SK-N-SH (cell line): ENCODE results near the gene CLN6. TPM values are rescaled to one million over a fixed set of nuclear protein-coding genes. Genes with fewer than 3 reads are reported as not detected.

Source experiments
- CTCF ChIA-PET: fragments of 300-600, 350-600 bp; formaldehyde crosslinking; extraction: SDS; loops from one replicate; lab custom pipeline; 2021; lab: Yijun Ruan, JAX
- POLR2A ChIA-PET: fragments of 350-600 bp; sonication (Branson Sonifier 250); formaldehyde crosslinking; extraction: SDS; loops from one replicate; lab custom pipeline; 2020; ENCODE audit warnings: antibody characterized with exemption, inconsistent platforms; lab: Yijun Ruan, JAX
- DNase-seq: peaks from one replicate; pipeline ENCODE4 v3.0.0; 2012
- H2AFZ ChIP-seq: fragments of 200-600 bp; sonication (generic); 2 replicates; pipeline ENCODE4 v1.8.1; 2016; ENCODE audit warnings: antibody characterized with exemption, mild to moderate bottlenecking, low read depth
- H3F3A ChIP-seq: fragments of 200-600 bp; sonication (generic); replicated peaks from 2 replicates; pipeline ENCODE3; 2016; ENCODE audit warnings: antibody characterized with exemption, mild to moderate bottlenecking; ENCODE audit not compliant: insufficient read depth
- H3K27ac ChIP-seq, 2 experiments: fragments of 200-500 bp in 1 of 2; fragments of 200-600 bp in 1 of 2; sonication (Bioruptor generic) in 1 of 2; sonication (generic), shearing (Covaris generic) in 1 of 2; 2 replicates each; pipeline versions ENCODE4 v1.5.1 to v1.6.1; 2014 to 2016; ENCODE audit warnings: low read depth in 2 of 2, inconsistent platforms in 1 of 2, low read length in 1 of 2, mild to moderate bottlenecking in 1 of 2, mixed read lengths in 1 of 2
- H3K27me3 ChIP-seq: fragments of 200-600 bp; sonication (generic), shearing (Covaris generic); 2 replicates; pipeline ENCODE4 v1.6.1; 2016; ENCODE audit warnings: mixed run types; ENCODE audit not compliant: insufficient read depth
- H3K36me3 ChIP-seq, 2 experiments: fragments of 200-500 bp in 1 of 2; fragments of 200-600 bp in 1 of 2; sonication (Bioruptor generic) in 1 of 2; sonication (generic) in 1 of 2; replicated peaks in 1 of 2; 2 replicates each; pipeline versions ENCODE3 to v1.5.1; 2014 to 2016; ENCODE audit warnings: low read length in 1 of 2, mild to moderate bottlenecking in 1 of 2; ENCODE audit not compliant: insufficient read depth in 2 of 2, control insufficient read depth in 1 of 2
- H3K4me1 ChIP-seq, 2 experiments: fragments of 200-500 bp in 1 of 2; fragments of 200-600 bp in 1 of 2; sonication (Bioruptor generic) in 1 of 2; sonication (generic), shearing (Covaris generic) in 1 of 2; 2 replicates each; pipeline versions ENCODE4 v1.5.1 to v1.6.1; 2014 to 2016; ENCODE audit warnings: low read depth in 1 of 2, low read length in 1 of 2, mixed run types in 1 of 2; ENCODE audit not compliant: insufficient read depth in 2 of 2, control insufficient read depth in 1 of 2
- H3K4me2 ChIP-seq: fragments of 200-600 bp; sonication (generic), shearing (Covaris generic); 2 replicates; pipeline ENCODE4 v1.6.1; 2017; ENCODE audit warnings: mixed run types
- H3K4me3 ChIP-seq, 2 experiments: fragments of 200-500 bp in 1 of 2; fragments of 200-600 bp in 1 of 2; sonication (Bioruptor generic) in 1 of 2; sonication (generic), shearing (Covaris generic) in 1 of 2; 2 replicates each; pipeline versions ENCODE4 v1.5.1 to v1.8.1; 2014 to 2016; ENCODE audit warnings: low read depth in 2 of 2, inconsistent platforms in 1 of 2, low read length in 1 of 2, mild to moderate bottlenecking in 1 of 2, mixed read lengths in 1 of 2, moderate library complexity in 1 of 2
- H3K79me2 ChIP-seq: fragments of 200-600 bp; sonication (generic); 2 replicates; pipeline ENCODE4 v1.8.1; 2017; ENCODE audit warnings: mild to moderate bottlenecking; ENCODE audit not compliant: insufficient read depth
- H3K9ac ChIP-seq: fragments of 200-600 bp; sonication (generic); 2 replicates; pipeline ENCODE4 v1.6.1; 2017; ENCODE audit warnings: mixed run types
- H3K9me2 ChIP-seq: fragments of 200-600 bp; sonication (generic); 2 replicates; pipeline ENCODE4 v1.6.1; 2017; ENCODE audit warnings: mixed run types
- H3K9me3 ChIP-seq: fragments of 200-600 bp; sonication (generic); 2 replicates; pipeline ENCODE4 v1.6.1; 2017; ENCODE audit warnings: mixed run types, mild to moderate bottlenecking, moderate library complexity
- H4K20me1 ChIP-seq: fragments of 200-600 bp; sonication (generic); 2 replicates; pipeline ENCODE4 v1.6.1; 2017; ENCODE audit warnings: mild to moderate bottlenecking, mixed run types; ENCODE audit not compliant: insufficient read depth
- EP300 ChIP-seq, 2 experiments: IDR thresholded peaks; 2 replicates each; pipeline versions ENCODE4 v1.4.0 to v1.6.1; 2012; ENCODE audit warnings: borderline replicate concordance in 1 of 2, low read depth in 1 of 2, low read length in 1 of 2
- FOSL2 ChIP-seq: IDR thresholded peaks from 2 replicates; pipeline ENCODE4 v1.4.0; 2012; ENCODE audit warnings: low read depth, mild to moderate bottlenecking, moderate library complexity, borderline replicate concordance
- FOXM1 ChIP-seq: IDR thresholded peaks from 2 replicates; pipeline ENCODE4 v1.4.0; 2012; ENCODE audit warnings: low read depth, mild to moderate bottlenecking
- GABPA ChIP-seq: IDR thresholded peaks from 2 replicates; pipeline ENCODE4 v1.4.0; 2012; ENCODE audit warnings: low read depth, mild to moderate bottlenecking
- GATA2 ChIP-seq: sonication (generic); formaldehyde crosslinking; IDR thresholded peaks from 2 replicates; pipeline ENCODE4 v1.5.0; 2020; ENCODE audit warnings: mild to moderate bottlenecking, missing genetic modification reagents
- MEF2A ChIP-seq: IDR thresholded peaks from 2 replicates; pipeline ENCODE4 v1.4.0; 2012; ENCODE audit warnings: low read depth, borderline replicate concordance
- RCOR1 ChIP-seq: fragments of 150-350 bp; IDR thresholded peaks from 2 replicates; pipeline ENCODE4 v1.6.1; 2017; ENCODE audit warnings: antibody characterized with exemption, low read length
- RFX5 ChIP-seq: IDR thresholded peaks from 2 replicates; pipeline ENCODE4 v1.6.1; 2012; ENCODE audit warnings: mild to moderate bottlenecking, improper control_type of control experiment, low read length
- RXRA ChIP-seq: IDR thresholded peaks from 2 replicates; pipeline ENCODE4 v1.4.0; 2012; ENCODE audit warnings: low read depth, mild to moderate bottlenecking, borderline replicate concordance
- SMC3 ChIP-seq: IDR thresholded peaks from 2 replicates; pipeline ENCODE4 v1.6.1; 2012; ENCODE audit warnings: low read depth, low read length, improper control_type of control experiment
- TCF12 ChIP-seq: IDR thresholded peaks from 2 replicates; pipeline ENCODE4 v1.4.0; 2012
- WGBS: methylation state at CpG from one replicate; pipeline ENCODE4 v1.1.6; 2017; ENCODE audit warnings: low lambda C conversion rate; 5-methylcytosine and 5-hydroxymethylcytosine counted together
- polyA plus RNA-seq, 3 experiments: library from polyadenylated mRNA; depleted of rRNA; stranded (reverse); fragments of >200 nt; gene quantifications; 2 replicates each; pipeline ENCODE4 v1.2.3, GENCODE V29; 2012
- TF ChIP-seq, protein P1 (sequence below): IDR thresholded peaks from 2 replicates; pipeline ENCODE4; 2012
- TF ChIP-seq, protein P2 (sequence below): IDR thresholded peaks from 2 replicates; pipeline ENCODE4 v1.4.0; 2012; ENCODE audit warnings: low read depth, borderline replicate concordance
- TF ChIP-seq, protein P3 (sequence below): IDR thresholded peaks from 2 replicates; pipeline ENCODE4 v1.6.1; 2012; ENCODE audit warnings: mild to moderate bottlenecking, low read depth, low read length, moderate library complexity

The CLN6 gene
- polyA plus RNA-seq, 1 of the 3 experiments (the other 2 are of a cell fraction), result 27.5 TPM

DNA sequence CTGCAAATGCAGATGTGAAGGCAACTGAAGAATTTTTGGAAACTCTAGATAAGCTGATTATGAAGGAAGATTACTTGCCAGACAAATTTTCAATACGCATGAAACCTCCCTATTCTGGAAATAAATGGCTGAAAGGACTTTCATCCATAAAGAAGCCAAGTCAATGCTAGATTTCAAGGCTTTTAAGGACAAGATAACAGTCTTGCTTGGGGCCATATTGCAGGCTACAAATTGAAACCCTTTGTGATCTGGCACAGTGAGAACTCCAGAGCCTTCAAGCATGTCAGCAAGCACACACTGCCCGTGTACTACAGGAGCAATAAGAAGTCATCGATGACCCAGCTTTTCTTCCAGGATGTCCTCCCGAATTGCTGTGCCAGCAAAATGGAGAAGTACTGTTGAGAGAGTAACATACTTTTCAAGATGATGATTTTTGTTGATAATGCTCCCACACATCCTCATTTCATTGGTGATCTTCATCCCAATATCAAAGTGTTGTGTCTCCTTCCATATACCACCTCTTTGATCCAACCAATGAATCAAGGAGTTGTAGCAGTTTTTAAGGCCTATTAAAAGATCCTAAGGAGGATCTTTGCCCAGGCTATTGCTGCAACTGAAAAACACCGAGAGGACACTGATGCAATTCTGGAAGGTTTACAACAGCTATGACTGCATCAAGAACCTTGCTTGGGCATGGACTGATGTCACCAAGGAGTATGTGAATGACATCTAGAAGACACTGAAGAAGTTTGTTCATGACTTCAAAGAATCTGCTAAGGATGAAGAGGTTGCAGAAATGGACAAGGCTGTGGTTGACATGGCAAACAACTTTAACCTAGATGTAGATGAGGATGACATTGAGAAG, 44.7 kb downstream of the CLN6 start:
- H3F3A ChIP-seq, result peaks cover 33% of the 10 kb centered on the region
- 87% methylated on average over 4 of the region's 5 CpGs for WGBS

More for the DNA sequence above, 44.7 kb downstream of the CLN6 start:
- peaks cover 20 to 24% of the 10 kb centered on the region in 2 experiments for H3K4me1 ChIP-seq
- ChIA-PET CTCF (interaction anchor here (0.9 to 3.2 kb wide), 8 partner anchors 11 to 321 kb away, joined by 3 to 14 read pairs (median 3); no protein-coding TSS in a partner anchor), POLR2A (interaction anchor here (0.7 kb wide), 1 partner anchor 44 kb away, joined by 3 read pairs; no protein-coding TSS in a partner anchor)
- H3K9me3 ChIP-seq, result no peaks in the 10 kb centered on the region
- H3K27me3 ChIP-seq, result no peaks in the 10 kb centered on the region
- TF ChIP-seq TCF12 (no peak), SMC3 (no peak), EP300 (IDR thresholded peaks at IDR 0.05; ENCODE audit: borderline replicate concordance in 1 of 2, low read depth in 1 of 2, low read length in 1 of 2) (peak in 1 of 2 experiments; percentile 73; a peak in 2 of 4 replicates), GATA2 (CRISPR knock-in tag) (peak; percentile 59; the same call in 1 of the 2 replicates), MEF2A (no peak), FOXM1 (no peak), GABPA (no peak), RXRA (no peak), RCOR1 (no peak; the same call in 1 of the 2 replicates), FOSL2 (no peak), RFX5 (no peak)
- TF ChIP-seq, protein P1, sequence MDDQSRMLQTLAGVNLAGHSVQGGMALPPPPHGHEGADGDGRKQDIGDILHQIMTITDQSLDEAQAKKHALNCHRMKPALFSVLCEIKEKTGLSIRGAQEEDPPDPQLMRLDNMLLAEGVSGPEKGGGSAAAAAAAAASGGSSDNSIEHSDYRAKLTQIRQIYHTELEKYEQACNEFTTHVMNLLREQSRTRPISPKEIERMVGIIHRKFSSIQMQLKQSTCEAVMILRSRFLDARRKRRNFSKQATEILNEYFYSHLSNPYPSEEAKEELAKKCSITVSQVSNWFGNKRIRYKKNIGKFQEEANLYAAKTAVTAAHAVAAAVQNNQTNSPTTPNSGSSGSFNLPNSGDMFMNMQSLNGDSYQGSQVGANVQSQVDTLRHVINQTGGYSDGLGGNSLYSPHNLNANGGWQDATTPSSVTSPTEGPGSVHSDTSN, result no peak
- TF ChIP-seq, protein P2, sequence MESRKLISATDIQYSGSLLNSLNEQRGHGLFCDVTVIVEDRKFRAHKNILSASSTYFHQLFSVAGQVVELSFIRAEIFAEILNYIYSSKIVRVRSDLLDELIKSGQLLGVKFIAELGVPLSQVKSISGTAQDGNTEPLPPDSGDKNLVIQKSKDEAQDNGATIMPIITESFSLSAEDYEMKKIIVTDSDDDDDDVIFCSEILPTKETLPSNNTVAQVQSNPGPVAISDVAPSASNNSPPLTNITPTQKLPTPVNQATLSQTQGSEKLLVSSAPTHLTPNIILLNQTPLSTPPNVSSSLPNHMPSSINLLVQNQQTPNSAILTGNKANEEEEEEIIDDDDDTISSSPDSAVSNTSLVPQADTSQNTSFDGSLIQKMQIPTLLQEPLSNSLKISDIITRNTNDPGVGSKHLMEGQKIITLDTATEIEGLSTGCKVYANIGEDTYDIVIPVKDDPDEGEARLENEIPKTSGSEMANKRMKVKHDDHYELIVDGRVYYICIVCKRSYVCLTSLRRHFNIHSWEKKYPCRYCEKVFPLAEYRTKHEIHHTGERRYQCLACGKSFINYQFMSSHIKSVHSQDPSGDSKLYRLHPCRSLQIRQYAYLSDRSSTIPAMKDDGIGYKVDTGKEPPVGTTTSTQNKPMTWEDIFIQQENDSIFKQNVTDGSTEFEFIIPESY, result no peak
- TF ChIP-seq, protein P3, sequence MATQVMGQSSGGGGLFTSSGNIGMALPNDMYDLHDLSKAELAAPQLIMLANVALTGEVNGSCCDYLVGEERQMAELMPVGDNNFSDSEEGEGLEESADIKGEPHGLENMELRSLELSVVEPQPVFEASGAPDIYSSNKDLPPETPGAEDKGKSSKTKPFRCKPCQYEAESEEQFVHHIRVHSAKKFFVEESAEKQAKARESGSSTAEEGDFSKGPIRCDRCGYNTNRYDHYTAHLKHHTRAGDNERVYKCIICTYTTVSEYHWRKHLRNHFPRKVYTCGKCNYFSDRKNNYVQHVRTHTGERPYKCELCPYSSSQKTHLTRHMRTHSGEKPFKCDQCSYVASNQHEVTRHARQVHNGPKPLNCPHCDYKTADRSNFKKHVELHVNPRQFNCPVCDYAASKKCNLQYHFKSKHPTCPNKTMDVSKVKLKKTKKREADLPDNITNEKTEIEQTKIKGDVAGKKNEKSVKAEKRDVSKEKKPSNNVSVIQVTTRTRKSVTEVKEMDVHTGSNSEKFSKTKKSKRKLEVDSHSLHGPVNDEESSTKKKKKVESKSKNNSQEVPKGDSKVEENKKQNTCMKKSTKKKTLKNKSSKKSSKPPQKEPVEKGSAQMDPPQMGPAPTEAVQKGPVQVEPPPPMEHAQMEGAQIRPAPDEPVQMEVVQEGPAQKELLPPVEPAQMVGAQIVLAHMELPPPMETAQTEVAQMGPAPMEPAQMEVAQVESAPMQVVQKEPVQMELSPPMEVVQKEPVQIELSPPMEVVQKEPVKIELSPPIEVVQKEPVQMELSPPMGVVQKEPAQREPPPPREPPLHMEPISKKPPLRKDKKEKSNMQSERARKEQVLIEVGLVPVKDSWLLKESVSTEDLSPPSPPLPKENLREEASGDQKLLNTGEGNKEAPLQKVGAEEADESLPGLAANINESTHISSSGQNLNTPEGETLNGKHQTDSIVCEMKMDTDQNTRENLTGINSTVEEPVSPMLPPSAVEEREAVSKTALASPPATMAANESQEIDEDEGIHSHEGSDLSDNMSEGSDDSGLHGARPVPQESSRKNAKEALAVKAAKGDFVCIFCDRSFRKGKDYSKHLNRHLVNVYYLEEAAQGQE, result no peak
- no peak overlapping the region for H3K4me2 ChIP-seq
- no peak overlapping the region for H3K9ac ChIP-seq
- DNase-seq, result peak; percentile 8
- H3K9me2 ChIP-seq, result no peaks in the 10 kb centered on the region
- H3K36me3 ChIP-seq, result peaks cover 43 to 46% of the 10 kb centered on the region in 2 experiments
- peak overlapping the region in 1 of 2 experiments; percentile 63; a peak in 2 of 4 replicates for H3K27ac ChIP-seq
- H3K79me2 ChIP-seq, result no peaks in the 10 kb centered on the region; the same call in 1 of the 2 replicates
- no peak overlapping the region for H3K4me3 ChIP-seq
- H4K20me1 ChIP-seq, result no peaks in the 10 kb centered on the region
- no peak overlapping the region for H2AFZ ChIP-seq
